SIG-M5 treated with dmso at 0.1 percent for 504 hours (cell line): ENCODE results near the gene TAP2.
"Not testable (repeated sequence)": the region's sequence is repeated elsewhere in the genome, so short reads cannot be mapped to it uniquely, and the experiment has no call there.

Source experiments
- DNase-seq: peaks from one replicate; lab custom pipeline; 2025; ENCODE audit not compliant: unreplicated experiment; lab: John Stamatoyannopoulos, UW

Gene TAP2

GRCh38 chr6:32838114-32838958 lies at the start of gene TAP2:
Gene TAP2 (minus strand): TSS chr6:32838739. CDS start chr6:32838233, 506 bp downstream.
- DNase-seq: peak; percentile 79

- DNase-seq: no peak
Observed at GRCh38 chr6:32887616-32888015, 49.1 kb upstream of the TAP2 start.

GRCh38 chr6:32886681-32887383 lies 48.3 kb upstream of the TAP2 start:
- no peak for DNase-seq

- DNase-seq: peak; percentile 66
Observed at GRCh38 chr6:32885698-32886286, 47.3 kb upstream of the TAP2 start.

- no peak for DNase-seq
Observed at GRCh38 chr6:32883789-32884188, 45.2 kb upstream of the TAP2 start.

GRCh38 chr6:32882879-32883250 lies 44.3 kb upstream of the TAP2 start:
- DNase-seq: no peak

GRCh38 chr6:32880962-32881361 lies 42.4 kb upstream of the TAP2 start:
- not testable (repeated sequence) for DNase-seq

GRCh38 chr6:32879691-32880090 lies 41.2 kb upstream of the TAP2 start:
- no peak for DNase-seq

- no peak for DNase-seq
Observed at GRCh38 chr6:32876603-32877002, 38.1 kb upstream of the TAP2 start.

DNA sequence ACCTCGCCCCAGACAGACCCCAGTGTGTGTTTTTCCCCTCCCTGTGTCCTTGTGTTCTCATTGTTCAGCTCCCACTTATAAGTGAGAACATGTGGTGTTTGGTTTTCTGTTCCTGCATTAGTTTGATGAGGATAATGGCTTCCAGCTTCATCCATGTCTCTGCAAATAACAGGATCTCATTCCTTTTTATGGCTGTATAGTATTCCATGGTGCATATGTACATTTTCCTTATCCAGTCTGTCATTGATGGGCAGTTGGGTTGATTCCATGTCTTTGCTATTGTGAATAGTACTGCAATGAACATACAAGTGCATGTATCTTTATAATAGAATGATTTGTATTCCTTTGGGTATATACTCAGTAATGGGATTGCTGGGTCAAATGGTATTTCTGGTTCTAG lies 35.4 kb upstream of the TAP2 start:
- not testable (repeated sequence) for DNase-seq

GRCh38 chr6:32868257-32868788 lies 29.8 kb upstream of the TAP2 start:
- DNase-seq: peak; percentile 54

GRCh38 chr6:32867554-32868256 lies 29.2 kb upstream of the TAP2 start:
- no peak for DNase-seq

DNA sequence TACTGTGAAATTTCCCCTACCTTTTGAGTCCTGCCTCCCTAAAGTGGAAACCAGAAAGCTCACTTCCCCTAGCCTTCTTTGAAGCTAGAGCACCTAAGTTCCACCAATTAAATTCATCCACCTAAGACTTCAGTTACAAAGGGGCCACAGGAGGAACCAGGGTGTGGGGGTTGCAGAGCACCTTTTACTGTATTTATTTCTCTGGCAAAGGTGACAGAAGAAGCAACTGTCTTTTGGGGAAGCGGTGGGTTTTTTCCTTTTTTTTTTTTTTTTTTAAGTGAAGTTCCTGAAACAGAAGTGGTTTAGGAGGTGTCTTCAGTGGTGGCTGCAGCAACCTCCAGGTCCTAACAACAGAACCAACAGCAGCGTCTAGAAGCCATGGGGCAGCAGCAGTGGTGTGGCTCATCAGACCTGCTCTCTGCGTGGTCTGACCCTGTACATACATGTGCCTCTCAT lies 28.5 kb upstream of the TAP2 start:
- peak; percentile 12 for DNase-seq

DNA sequence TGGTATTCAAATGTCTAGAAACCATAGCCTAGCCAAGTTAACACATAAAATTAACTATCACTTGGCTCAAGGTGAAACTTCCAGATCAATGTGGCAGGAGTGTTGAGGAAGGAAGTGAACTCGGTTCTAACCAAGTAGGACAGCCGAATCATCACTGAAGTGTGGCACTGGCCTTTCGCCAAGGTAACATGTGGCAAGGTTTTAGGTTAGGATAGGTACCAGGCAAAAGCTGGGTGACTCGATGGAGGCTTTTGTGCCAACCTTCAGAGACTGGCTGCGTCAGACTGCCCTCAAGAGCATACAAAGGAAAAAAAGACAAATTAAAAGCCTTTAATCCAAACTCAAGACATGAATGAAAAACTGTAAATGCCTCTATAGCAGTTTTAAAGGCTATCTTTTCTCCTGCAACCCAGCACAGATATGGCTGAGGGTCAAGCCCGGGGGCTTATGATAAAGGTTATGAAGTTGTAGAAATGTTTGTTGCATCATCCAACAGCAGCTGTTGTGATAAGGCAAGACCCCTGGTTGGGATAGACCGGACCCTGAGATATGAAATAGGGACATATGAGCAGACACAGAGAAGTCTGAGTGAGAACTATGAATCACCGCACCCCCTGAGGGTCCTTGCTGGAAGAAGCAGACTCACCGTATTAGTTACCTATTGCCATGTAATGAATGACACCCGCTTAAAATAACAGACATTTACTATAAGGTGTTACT lies 27.3 kb upstream of the TAP2 start:
- no peak for DNase-seq

- no peak for DNase-seq
Observed at GRCh38 chr6:32862725-32863124, 24.2 kb upstream of the TAP2 start.

DNA sequence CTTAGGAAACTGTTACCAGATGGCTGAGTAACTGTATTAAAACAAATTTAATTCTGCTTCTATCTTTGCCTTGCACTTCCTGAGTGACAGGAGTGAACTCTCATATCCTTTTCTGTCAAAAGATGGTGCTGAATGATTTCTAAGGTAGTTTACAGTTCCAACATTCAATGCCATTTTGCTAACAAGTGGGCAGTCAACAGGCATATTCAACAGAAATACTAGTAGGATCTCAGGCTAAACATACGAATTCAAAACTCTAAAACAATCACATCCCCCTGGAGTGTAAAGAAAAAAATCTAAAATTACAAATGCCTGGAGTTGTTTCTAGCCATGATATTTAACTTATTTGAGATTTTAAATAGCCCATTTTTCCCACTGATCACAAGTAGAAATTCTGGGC lies 22.1 kb upstream of the TAP2 start:
- no peak for DNase-seq

- no peak for DNase-seq
Observed at GRCh38 chr6:32858194-32858593, 19.7 kb upstream of the TAP2 start.

GRCh38 chr6:32857156-32857891 lies 18.8 kb upstream of the TAP2 start:
- DNase-seq: no peak

GRCh38 chr6:32855467-32856174 lies 17.1 kb upstream of the TAP2 start:
- no peak for DNase-seq
